ENCODE results near the gene ACIN1. TPM values are rescaled to one million over a fixed set of nuclear protein-coding genes. Genes with fewer than 3 reads are reported as not detected.

ACIN1 gene
- total RNA-seq, 1 experiment from 2014 or later = 333 TPM

DNA sequence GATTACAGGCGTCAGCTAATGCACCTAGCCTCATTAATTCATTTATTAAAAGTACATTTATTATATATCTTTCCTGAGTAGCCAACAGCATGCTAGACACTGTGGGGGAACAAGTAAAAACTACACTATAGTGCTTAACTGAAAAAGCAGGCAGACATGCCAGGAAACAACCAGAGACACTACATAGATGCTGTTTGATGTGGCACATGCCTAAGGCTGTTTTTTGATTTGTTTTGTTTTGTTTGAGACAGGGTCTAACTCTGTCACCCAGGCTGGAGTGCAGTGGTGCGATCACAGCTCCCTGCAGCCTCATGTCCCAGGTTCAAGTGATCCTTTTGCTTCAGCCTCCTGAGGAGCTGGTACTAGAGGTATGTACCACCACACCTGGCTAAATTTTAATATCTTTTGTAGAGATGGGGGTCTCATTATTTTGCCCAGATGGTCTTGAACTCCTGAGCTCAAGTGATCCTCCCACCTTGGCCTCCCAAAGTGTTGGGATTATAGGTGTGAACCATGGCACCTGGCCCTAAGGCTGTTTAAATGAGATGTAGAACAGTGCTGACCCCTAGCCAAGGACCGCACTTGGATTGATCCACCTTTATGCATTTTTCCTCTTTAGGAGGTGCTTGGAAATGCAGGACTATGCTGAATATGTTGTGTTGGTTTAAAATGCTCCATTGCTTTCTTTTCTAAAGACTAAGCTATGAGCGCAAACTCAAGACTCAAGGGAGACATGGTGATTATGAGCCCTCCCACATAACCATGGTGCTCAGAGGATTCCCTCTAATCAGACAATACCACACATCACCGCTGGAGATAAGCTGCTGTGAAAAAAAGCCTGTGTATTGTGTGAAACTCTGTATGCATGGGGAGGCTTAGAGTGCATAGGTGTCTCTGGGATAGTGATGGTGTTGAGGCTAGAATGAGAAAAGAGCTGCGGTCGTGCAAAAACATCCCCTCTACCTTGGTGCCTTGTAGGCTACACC lies 74.5 kb downstream of the ACIN1 start:
- Histone ChIP-seq H3K56ac (ENCODE audit: insufficient read length, low read depth, low read length) (no peak overlapping the region), H3K4me2 (ENCODE audit: insufficient read depth, insufficient read length, low read length) (no peak overlapping the region), H2BK12ac (ENCODE audit: insufficient read length, low read depth, low read length) (no peak overlapping the region), H3T11ph (ENCODE audit: low read length) (no peak overlapping the region), H2BK20ac (ENCODE audit: low read depth, low read length, poor library complexity, severe bottlenecking) (no peak overlapping the region), H3K9ac (ENCODE audit: extremely low read depth, insufficient read length, low read length) (no peak overlapping the region), H3K4ac (ENCODE audit: low read depth, low read length) (no peak overlapping the region), H2AFZ (ENCODE audit: low read length) (no peak overlapping the region), H4K5ac (ENCODE audit: insufficient read length, low read depth, low read length) (no peak overlapping the region), H4K20me1 (ENCODE audit: control insufficient read depth, insufficient read depth, insufficient read length) (no peaks in the 10 kb centered on the region), H2AK5ac (ENCODE audit: insufficient read length, low read length) (no peak overlapping the region), H2BK15ac (ENCODE audit: low read depth, low read length) (no peak overlapping the region), H3K27ac (ENCODE audit: insufficient read length, low read depth, low read length) (no peak overlapping the region), H4K91ac (ENCODE audit: insufficient read length, low read depth, low read length) (no peak overlapping the region), H2BK5ac (ENCODE audit: insufficient read length, low read length) (no peak overlapping the region), H3K79me2 (ENCODE audit: insufficient read depth, low read length) (no peaks in the 10 kb centered on the region), H3K23ac (ENCODE audit: insufficient read length, low read depth, low read length) (no peak overlapping the region), H3K9me3 (ENCODE audit: control insufficient read depth, low read depth, low read length) (no peaks in the 10 kb centered on the region), H2BK120ac (ENCODE audit: low read depth, low read length, poor library complexity, severe bottlenecking) (no peak overlapping the region), H3K23me2 (ENCODE audit: insufficient read length, low read depth, low read length, poor library complexity, severe bottlenecking) (no peaks in the 10 kb centered on the region), H3K27me3 (ENCODE audit: insufficient read depth, low read length) (no peaks in the 10 kb centered on the region), H3K79me1 (ENCODE audit: insufficient read depth, low read depth, low read length, poor library complexity, severe bottlenecking) (no peaks in the 10 kb centered on the region), H3K4me1 (ENCODE audit: insufficient read depth, low read length) (no peaks in the 10 kb centered on the region), H3K18ac (ENCODE audit: insufficient read length, low read depth, low read length) (no peak overlapping the region), H3K14ac (ENCODE audit: insufficient read depth, low read length) (no peak overlapping the region), H4K8ac (replicated peaks; ENCODE audit: insufficient read length, low read depth, low read length) (no peak overlapping the region)
- Mint-ChIP-seq H3K27me3 (ENCODE audit: low read depth) (no peaks in the 10 kb centered on the region), H3K9me3 (no peaks in the 10 kb centered on the region), H3K4me1 (peaks cover 32 to 35% of the 10 kb centered on the region in 2 experiments), H3K36me3 (ENCODE audit: insufficient read depth in 1 of 3, low read depth in 3 of 3) (peaks cover 8 to 10% (median 10%) of the 10 kb centered on the region in 3 experiments; a peak in 6 of 7 replicates), H3K4me3 (no peak overlapping the region), H3K27ac (peak overlapping the region in 2 of 3 experiments; percentile 17 to 67; a peak in 2 of 7 replicates)
- TF ChIP-seq, protein P1, sequence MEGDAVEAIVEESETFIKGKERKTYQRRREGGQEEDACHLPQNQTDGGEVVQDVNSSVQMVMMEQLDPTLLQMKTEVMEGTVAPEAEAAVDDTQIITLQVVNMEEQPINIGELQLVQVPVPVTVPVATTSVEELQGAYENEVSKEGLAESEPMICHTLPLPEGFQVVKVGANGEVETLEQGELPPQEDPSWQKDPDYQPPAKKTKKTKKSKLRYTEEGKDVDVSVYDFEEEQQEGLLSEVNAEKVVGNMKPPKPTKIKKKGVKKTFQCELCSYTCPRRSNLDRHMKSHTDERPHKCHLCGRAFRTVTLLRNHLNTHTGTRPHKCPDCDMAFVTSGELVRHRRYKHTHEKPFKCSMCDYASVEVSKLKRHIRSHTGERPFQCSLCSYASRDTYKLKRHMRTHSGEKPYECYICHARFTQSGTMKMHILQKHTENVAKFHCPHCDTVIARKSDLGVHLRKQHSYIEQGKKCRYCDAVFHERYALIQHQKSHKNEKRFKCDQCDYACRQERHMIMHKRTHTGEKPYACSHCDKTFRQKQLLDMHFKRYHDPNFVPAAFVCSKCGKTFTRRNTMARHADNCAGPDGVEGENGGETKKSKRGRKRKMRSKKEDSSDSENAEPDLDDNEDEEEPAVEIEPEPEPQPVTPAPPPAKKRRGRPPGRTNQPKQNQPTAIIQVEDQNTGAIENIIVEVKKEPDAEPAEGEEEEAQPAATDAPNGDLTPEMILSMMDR (conservative IDR thresholded peaks at IDR 0.05) = no peak
- no peak for DNase-seq
- no CpG with 5 or more reads among the region's 7 CpGs for WGBS (ENCODE audit: extremely low coverage, insufficient read length, low lambda C conversion rate)
